K562 (cell line): ENCODE data around the gene SCARF2. TPM values are rescaled to one million over a fixed set of nuclear protein-coding genes. Genes with fewer than 3 reads are reported as not detected.

ENCODE experiments used
- BRCA1 ChIP-seq, 2 experiments: fragments of 450-650 bp in 1 of 2; sonication (generic) in 1 of 2; formaldehyde crosslinking in 1 of 2; IDR thresholded peaks; 2 replicates each; pipeline versions ENCODE4 v1.5.0 to v1.6.1; 2017 to 2020; ENCODE audit warnings: mild to moderate bottlenecking in 1 of 2, missing genetic modification reagents in 1 of 2
- CBFA2T3 ChIP-seq: fragments of 450-650 bp; IDR thresholded peaks from 2 replicates; pipeline ENCODE4 v1.6.1; 2017
- CBX5 ChIP-seq: IDR thresholded peaks from 2 replicates; pipeline ENCODE4 v1.6.1; 2014; ENCODE audit warnings: low read depth, borderline replicate concordance
- DNMT1 ChIP-seq: fragments of 450-650 bp; IDR thresholded peaks from 2 replicates; pipeline ENCODE4 v1.6.1; 2016; ENCODE audit warnings: antibody characterized with exemption, mild to moderate bottlenecking
- ELF4 ChIP-seq: fragments of 450-650 bp; formaldehyde crosslinking; IDR thresholded peaks from 2 replicates; pipeline ENCODE4 v1.4.0; 2022; ENCODE audit warnings: missing genetic modification characterization
- HEY1 ChIP-seq: fragments of 250-450 bp; sonication (Bioruptor Pico); IDR thresholded peaks from 2 replicates; pipeline ENCODE4 v1.5.0; 2020; ENCODE audit warnings: mild to moderate bottlenecking, moderate library complexity, borderline replicate concordance
- KAT8 ChIP-seq: fragments of 450-650 bp; IDR thresholded peaks from 2 replicates; pipeline ENCODE4 v1.6.1; 2016; ENCODE audit warnings: low read depth, mild to moderate bottlenecking
- MCM2 ChIP-seq: fragments of 450-650 bp; IDR thresholded peaks from 2 replicates; pipeline ENCODE4 v1.6.1; 2017; ENCODE audit warnings: low read depth, mild to moderate bottlenecking
- NFRKB ChIP-seq: fragments of 450-650 bp; IDR thresholded peaks from 2 replicates; pipeline ENCODE4 v1.6.1; 2016; ENCODE audit warnings: low read depth
- PHF8 ChIP-seq: fragments of 200-600 bp; sonication (generic); IDR thresholded peaks from 2 replicates; pipeline ENCODE4 v1.6.1; 2012; ENCODE audit warnings: mixed run types, mild to moderate bottlenecking, inconsistent platforms, low read length, moderate library complexity, borderline replicate concordance
- RB1 ChIP-seq: fragments of 450-650 bp; IDR thresholded peaks from 2 replicates; pipeline ENCODE4 v1.6.1; 2017; ENCODE audit warnings: low read depth, mild to moderate bottlenecking
- RBFOX2 ChIP-seq: fragments of 200-400 bp; formaldehyde crosslinking; IDR thresholded peaks from 2 replicates; pipeline ENCODE4 v1.6.1; 2017; ENCODE audit warnings: low read depth, mild to moderate bottlenecking, low read length, moderate library complexity
- RFX1 ChIP-seq: fragments of 450-650 bp; IDR thresholded peaks from 2 replicates; pipeline ENCODE4 v1.6.1; 2016; ENCODE audit warnings: mild to moderate bottlenecking, moderate library complexity
- RUNX1 ChIP-seq: sonication (generic); IDR thresholded peaks from 2 replicates; pipeline ENCODE4 v1.6.1; 2016; ENCODE audit warnings: antibody characterized with exemption, low read depth
- SREBF1 ChIP-seq: fragments of 150-350 bp; IDR thresholded peaks from 2 replicates; pipeline ENCODE4 v1.6.1; 2014; ENCODE audit warnings: antibody characterized with exemption, low read depth, low read length, borderline replicate concordance
- TAF15 ChIP-seq: fragments of 200-400 bp; formaldehyde crosslinking; IDR thresholded peaks from 2 replicates; pipeline ENCODE4 v1.6.1; 2017; ENCODE audit warnings: mild to moderate bottlenecking, low read depth, low read length, moderate library complexity
- ZBTB7A ChIP-seq: IDR thresholded peaks from 2 replicates; pipeline ENCODE4 v1.6.1; 2011; ENCODE audit warnings: low read depth, mild to moderate bottlenecking, low read length, moderate library complexity, borderline replicate concordance; ENCODE audit not compliant: control insufficient read depth
- ZFX ChIP-seq: sonication (generic); formaldehyde crosslinking; IDR thresholded peaks from 2 replicates; pipeline ENCODE4 v1.8.0; 2022; ENCODE audit warnings: mild to moderate bottlenecking, missing genetic modification reagents, moderate library complexity
- ZKSCAN8 ChIP-seq: fragments of 200-800 bp; sonication (Bioruptor generic); IDR thresholded peaks from 2 replicates; pipeline ENCODE4 v1.6.1; 2016; ENCODE audit warnings: missing genetic modification characterization, missing compliant biosample characterization
- ZNF197 ChIP-seq: fragments of 200-800 bp; sonication (Bioruptor generic); IDR thresholded peaks from 2 replicates; pipeline ENCODE4 v1.6.1; 2016; ENCODE audit warnings: low read depth, missing genetic modification characterization, missing compliant biosample characterization
- ZNF232 ChIP-seq: sonication (generic); formaldehyde crosslinking; IDR thresholded peaks from 2 replicates; pipeline ENCODE4 v1.8.0; 2022; ENCODE audit warnings: mild to moderate bottlenecking, missing genetic modification reagents
- ZNF764 ChIP-seq: fragments of 250-450 bp; sonication (Bioruptor Pico); IDR thresholded peaks from 2 replicates; pipeline ENCODE4 v1.4.0; 2020; ENCODE audit warnings: low read depth, mild to moderate bottlenecking, moderate library complexity
- polyA plus RNA-seq, 8 experiments: library from polyadenylated mRNA; depleted of rRNA in 4 of 8; stranded (reverse) in 5 of 8; unstranded in 3 of 8; fragments of >200 nt; fragmentation: Nextera tagmentation in 2 of 8; fragmentation: Illumina TruSeq in 1 of 8; extraction: Ambion mirVana in 2 of 8; extraction: Trizol in 1 of 8; gene quantifications; 2 replicates each; pipeline versions ENCODE4 v1.2.1 to v1.2.3, GENCODE V29; 2011 to 2014; ENCODE audit warnings: inconsistent platforms in 1 of 8, missing spikeins in 1 of 8
- total RNA-seq, 7 experiments: library from RNA; depleted of rRNA in 6 of 7; stranded (reverse); fragments of >200 nt in 6 of 7; fragmentation: Illumina TruSeq in 2 of 7; extraction: Trizol in 2 of 7; gene quantifications; 2 replicates each; pipeline versions ENCODE4 v1.2.1 to v1.2.3, GENCODE V29; 2011 to 2021; ENCODE audit warnings: low replicate concordance in 1 of 7
- TF ChIP-seq, protein P1 (sequence below), 2 experiments: fragments of 450-650 bp; conservative IDR thresholded peaks; 2 replicates each; pipeline ENCODE4 v1.6.1; 2017; ENCODE audit warnings: mild to moderate bottlenecking in 2 of 2, moderate library complexity in 2 of 2
- TF ChIP-seq, protein P2 (sequence below): sonication (generic); formaldehyde crosslinking; IDR thresholded peaks from 2 replicates; pipeline ENCODE4 v1.8.1; 2022; ENCODE audit warnings: missing genetic modification reagents
- TF ChIP-seq, protein P3 (sequence below): fragments of 450-650 bp; IDR thresholded peaks from 2 replicates; pipeline ENCODE4 v1.6.1; 2016; ENCODE audit warnings: mild to moderate bottlenecking

Gene SCARF2
- total and polyA plus RNA-seq, 9 of the 15 experiments (the other 6 are each of a cell fraction or from before 2014, with no cell fraction given), result 0.06 to 0.32 (median 0.21) TPM; not detected in 5

DNA sequence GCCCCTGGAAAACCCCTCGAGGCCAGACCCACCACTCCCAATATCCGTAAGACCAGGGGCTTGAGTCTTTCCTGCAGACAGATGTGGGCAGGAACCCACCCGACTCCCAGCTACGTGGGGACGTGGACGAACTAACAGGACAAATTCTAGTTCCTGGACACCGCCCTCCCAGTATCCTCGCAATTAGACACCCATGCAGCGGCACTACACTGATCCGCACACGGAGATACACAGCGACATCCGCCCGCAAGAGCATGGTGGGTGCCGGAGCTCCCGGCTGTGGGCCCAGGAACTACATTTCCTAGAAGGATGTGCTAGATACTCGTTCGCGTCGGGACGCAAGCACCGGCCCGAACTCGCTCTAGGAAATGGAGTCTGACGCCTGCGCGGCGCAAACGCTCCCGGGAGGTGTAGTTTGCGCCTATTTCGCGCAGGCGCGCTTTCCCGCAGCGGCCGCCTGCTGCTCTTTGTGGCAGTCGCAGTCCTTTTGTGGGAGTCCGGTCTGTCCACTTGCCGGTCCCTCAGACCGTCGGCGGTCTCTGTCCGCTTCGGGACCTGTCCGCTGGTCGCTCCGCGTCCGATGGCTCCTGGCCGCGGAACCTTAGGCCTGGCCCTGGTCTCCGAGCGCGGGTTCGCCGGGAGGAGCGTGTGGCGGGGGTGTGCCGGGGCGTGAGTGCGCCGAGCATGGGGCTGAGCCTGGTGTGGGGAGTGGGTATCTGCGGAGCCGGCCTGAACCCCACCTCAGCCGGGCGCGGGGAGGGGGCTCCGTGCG lies 43.7 kb downstream of the SCARF2 start, which contains the start of gene ZNF74 (continued):
- TF ChIP-seq, protein P1, sequence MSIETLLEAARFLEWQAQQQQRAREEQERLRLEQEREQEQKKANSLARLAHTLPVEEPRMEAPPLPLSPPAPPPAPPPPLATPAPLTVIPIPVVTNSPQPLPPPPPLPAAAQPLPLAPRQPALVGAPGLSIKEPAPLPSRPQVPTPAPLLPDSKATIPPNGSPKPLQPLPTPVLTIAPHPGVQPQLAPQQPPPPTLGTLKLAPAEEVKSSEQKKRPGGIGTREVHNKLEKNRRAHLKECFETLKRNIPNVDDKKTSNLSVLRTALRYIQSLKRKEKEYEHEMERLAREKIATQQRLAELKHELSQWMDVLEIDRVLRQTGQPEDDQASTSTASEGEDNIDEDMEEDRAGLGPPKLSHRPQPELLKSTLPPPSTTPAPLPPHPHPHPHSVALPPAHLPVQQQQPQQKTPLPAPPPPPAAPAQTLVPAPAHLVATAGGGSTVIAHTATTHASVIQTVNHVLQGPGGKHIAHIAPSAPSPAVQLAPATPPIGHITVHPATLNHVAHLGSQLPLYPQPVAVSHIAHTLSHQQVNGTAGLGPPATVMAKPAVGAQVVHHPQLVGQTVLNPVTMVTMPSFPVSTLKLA (conservative IDR thresholded peaks at IDR 0.05), result no peak
- peak; percentile 97 for TF ChIP-seq ELF4 (CRISPR knock-in tag)
- TF ChIP-seq KAT8, result no peak
- TF ChIP-seq SREBF1, result peak; percentile 56
- no peak for TF ChIP-seq DNMT1
- TF ChIP-seq TAF15, result no peak
- TF ChIP-seq ZNF764, result peak; percentile 71; the same call in 1 of the 2 replicates
- TF ChIP-seq PHF8, result peak; percentile 100
- no peak for TF ChIP-seq RUNX1
- no peak for TF ChIP-seq CBFA2T3
- no peak for TF ChIP-seq ZNF232
- no peak for TF ChIP-seq CBX5
- no peak for TF ChIP-seq RFX1
- no peak for TF ChIP-seq NFRKB
- no peak for TF ChIP-seq MCM2
- TF ChIP-seq HEY1, result no peak
- TF ChIP-seq ZBTB7A, result 0 out of 2 replicates have a peak, but pooled peaks have one; percentile 70
- TF ChIP-seq, protein P2, sequence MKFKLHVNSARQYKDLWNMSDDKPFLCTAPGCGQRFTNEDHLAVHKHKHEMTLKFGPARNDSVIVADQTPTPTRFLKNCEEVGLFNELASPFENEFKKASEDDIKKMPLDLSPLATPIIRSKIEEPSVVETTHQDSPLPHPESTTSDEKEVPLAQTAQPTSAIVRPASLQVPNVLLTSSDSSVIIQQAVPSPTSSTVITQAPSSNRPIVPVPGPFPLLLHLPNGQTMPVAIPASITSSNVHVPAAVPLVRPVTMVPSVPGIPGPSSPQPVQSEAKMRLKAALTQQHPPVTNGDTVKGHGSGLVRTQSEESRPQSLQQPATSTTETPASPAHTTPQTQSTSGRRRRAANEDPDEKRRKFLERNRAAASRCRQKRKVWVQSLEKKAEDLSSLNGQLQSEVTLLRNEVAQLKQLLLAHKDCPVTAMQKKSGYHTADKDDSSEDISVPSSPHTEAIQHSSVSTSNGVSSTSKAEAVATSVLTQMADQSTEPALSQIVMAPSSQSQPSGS (CRISPR knock-in tag), result no peak
- no peak for TF ChIP-seq BRCA1 (IDR thresholded peaks at IDR 0.05)
- no peak for TF ChIP-seq BRCA1 (CRISPR knock-in tag; IDR thresholded peaks at IDR 0.05)
- peak; percentile 100 for TF ChIP-seq RBFOX2
- TF ChIP-seq ZKSCAN8 (CRISPR knock-in tag), result no peak
- TF ChIP-seq ZFX (CRISPR knock-in tag), result no peak
- TF ChIP-seq ZNF197, result no peak
- no peak for TF ChIP-seq RB1
- TF ChIP-seq, protein P3, sequence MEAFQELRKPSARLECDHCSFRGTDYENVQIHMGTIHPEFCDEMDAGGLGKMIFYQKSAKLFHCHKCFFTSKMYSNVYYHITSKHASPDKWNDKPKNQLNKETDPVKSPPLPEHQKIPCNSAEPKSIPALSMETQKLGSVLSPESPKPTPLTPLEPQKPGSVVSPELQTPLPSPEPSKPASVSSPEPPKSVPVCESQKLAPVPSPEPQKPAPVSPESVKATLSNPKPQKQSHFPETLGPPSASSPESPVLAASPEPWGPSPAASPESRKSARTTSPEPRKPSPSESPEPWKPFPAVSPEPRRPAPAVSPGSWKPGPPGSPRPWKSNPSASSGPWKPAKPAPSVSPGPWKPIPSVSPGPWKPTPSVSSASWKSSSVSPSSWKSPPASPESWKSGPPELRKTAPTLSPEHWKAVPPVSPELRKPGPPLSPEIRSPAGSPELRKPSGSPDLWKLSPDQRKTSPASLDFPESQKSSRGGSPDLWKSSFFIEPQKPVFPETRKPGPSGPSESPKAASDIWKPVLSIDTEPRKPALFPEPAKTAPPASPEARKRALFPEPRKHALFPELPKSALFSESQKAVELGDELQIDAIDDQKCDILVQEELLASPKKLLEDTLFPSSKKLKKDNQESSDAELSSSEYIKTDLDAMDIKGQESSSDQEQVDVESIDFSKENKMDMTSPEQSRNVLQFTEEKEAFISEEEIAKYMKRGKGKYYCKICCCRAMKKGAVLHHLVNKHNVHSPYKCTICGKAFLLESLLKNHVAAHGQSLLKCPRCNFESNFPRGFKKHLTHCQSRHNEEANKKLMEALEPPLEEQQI, result no peak
